ENCODE measurements around the gene STAMBP.
"Not testable (repeated sequence)": the region's sequence is repeated elsewhere in the genome, so short reads cannot be mapped to it uniquely, and the experiment has no call there.

Gene STAMBP

DNA sequence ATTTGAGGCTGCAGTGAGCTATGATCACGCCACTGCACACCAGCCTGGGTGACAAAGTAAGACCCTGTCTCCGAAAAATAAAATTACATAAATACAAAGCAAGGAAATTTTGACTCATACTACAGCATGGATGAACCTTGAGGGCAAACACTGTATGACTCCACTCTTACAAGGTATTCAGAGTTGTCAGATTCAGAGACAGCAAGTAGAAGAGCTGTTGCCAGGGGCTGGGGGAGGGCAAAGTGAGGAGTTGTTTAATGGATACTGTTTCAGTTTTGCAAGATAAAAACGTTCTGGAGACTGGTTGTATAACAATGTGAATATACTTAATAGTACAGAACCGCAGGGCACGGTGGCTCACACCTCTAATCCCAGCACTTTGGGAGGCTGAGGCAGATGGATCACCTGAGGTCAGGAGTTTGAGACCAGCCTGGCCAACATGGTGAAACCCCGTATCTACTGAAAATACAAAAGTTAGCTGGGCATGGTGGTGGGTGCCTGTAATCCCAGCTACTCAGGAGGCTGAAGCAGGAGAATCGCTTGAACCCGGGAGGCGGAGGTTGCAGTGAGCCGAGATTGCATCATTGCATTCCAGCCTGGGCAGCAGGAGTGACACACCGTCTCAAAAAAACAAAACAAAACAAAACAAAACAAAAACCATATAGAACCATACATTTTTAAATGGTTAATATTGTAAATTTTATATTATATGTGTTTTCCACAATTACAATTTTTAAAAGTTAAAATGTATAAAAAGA, 59.0 kb downstream of the STAMBP start:
- not testable (repeated sequence) for DNase-seq (ENCODE audit: low spot score)

DNA sequence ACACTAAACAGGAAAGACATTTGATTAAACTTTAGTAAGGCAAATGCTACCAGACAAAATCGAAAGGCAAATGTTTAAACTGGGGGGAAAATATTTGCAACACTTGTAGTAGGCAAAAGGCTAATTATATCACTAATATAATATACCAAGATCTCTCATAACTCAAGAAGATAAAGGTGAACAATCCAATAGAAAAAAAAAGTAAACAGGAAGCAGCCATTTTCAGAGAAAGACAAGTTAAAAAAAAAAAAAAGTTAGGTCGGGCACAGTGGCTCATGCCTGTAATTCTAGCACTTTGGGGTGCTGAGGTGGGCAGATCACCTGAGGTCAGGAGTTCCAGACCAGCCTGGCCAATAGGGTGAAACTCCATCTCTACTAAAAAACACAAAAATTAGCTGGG, 59.6 kb downstream of the STAMBP start:
- no peak for DNase-seq (ENCODE audit: low spot score)

DNA sequence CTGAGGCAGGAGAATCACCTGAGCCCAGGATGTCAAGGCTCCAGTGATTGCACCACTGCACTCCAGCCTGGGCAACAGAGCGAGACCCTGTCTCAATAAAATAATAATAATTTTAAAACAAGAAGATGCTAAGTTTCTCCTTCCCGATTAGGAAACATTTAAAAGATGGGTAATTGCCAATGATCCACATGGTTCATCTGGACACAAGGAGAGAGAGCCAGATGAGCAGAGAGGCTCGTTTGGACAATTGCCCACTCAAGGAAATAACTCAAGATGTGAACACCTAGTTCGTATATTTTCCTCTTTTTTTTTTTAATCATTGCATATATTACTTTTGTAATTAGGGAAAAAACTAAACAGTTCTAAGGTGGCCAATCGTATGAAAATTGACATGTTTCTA, 60.4 kb downstream of the STAMBP start:
- DNase-seq (ENCODE audit: low spot score): no peak

DNA sequence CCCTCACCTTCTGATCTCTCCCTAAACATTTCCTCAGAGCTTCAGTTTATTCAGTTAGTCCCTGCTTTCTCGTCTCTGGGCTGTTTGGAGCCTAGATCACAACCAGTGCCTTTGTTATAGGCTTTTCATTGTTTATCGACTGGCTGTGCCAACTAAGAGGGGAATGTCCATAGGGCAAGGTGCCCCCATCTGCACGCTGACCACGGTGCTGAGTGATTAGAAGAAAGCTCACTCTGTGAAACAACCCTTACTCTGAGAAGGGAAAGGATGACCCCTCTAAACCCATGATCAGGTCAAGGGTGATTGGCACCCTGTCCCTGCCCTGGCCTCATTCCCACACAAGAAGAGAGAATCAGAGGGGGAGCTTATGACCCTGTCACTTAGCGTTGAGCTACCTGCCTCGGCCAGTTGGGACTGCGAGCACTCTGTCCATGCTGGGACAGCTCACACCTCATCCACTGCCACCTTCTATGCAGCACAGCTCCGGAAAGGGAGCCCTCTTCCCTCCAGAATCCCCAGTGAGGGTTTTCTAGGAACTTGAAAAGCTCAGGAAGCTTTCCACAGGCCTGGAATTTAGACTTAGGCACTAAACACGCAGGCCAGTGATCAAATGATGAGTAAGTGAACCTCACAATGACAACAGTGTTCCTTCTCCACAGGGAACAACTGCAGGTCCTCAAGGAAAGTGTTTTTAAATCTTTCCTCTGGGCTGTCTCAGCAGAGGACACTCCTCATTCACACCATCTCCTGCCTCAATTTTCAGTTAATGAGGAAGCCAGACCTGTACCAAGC, 61.7 kb downstream of the STAMBP start:
- DNase-seq (ENCODE audit: low spot score): no peak

DNA sequence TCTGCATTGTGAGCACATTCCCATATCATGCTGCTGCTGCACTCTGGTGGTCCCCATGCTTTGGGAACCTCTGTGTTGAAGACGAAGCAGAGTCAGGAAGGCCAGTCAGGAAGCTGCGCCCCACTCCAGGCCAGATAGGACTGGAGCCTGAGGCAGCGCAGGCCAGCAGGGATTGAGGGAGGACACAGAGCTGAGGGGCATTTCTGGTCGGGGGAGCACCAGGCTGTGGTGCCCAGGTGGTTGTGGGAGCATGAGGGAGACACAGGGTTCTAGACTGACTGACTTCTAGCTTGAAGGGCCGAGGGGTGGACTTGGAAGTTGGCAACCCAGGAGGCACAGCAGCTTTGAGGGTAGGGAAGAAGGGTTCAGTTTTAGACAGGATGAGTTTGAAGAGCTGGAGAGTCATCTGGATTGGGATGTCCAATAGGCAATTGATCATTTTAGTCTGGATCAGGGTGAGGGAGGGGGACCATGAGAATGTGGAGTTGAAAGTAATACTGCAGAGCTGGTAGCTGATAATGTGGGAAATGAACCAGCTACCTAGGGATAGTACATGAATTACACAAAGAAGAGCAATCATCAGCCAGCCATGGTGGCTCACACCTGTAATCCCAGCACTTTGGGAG, 62.6 kb downstream of the STAMBP start:
- DNase-seq (ENCODE audit: low spot score): no peak

DNA sequence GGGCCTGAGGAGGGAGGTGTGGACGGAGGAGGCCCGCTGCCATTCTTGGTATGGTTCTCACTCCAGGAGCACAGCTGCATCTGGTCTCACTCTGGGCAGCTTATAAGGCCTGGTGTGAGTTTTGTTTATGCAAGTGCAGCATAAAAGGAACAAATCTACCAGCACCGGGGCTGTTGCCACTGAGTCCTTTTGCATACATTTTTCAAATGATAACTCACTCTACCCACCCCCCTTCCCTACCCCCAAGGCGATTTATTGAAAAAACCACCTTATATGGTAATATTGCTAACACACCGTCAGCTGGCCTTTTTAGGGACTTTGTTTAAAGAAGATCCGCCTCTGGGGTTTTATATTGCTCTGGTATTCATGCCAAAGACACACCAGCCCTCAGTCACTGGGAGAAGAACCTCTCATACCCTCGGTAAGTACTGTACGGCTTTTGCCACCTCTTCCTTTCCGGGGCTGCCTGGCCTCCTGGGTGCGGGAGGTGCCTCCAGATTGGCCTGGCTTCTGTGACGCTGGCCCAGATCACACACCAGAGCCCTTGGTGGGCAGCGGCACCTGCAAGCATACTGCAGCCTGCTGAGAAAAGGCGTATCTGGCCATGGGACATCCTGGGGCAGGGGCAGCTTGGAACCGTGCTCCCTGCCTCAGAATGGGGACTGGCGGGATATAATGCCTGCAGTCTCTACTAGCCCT, 64.0 kb downstream of the STAMBP start, which contains the start of gene ACTG2:
ACTG2 (plus strand) TSS at position 378 of the 699 bp plus-strand sequence. CDS start 8,304 bp downstream, outside the sequence.
- no peak for DNase-seq (ENCODE audit: low spot score)

DNA sequence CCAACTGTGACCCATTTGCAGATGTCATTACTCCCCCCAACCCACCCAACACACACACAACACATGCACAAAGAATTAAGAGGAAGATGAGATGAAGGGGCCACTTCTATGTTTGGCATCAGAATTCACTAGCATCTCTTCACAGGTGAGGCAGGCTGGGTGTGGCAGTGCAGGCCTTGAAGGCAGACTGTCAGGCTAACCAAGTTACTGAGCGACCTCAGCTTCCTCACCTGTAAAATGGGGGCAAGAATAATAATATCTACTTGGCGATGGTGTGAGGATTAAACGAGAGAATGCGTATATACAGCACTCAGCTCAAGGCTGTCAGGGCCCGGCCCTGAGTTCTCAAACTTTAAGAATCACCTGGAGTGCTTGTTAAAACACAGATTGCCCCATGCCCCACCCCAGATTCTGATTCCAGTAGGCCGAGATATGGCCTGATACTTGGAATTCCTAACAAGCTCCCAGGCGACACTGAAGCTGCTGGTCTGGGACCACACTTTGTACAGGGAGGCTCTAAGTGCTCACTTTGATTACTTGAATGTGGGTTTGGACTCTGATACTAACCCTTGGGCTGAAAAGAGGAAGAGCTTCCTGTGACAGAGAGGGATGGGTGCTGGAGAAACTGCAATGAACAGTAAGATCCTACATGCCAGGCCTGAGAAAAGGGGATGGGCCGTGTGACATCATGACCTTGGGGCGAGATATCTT, 65.2 kb downstream of the STAMBP start:
- DNase-seq (ENCODE audit: low spot score): no peak

DNA sequence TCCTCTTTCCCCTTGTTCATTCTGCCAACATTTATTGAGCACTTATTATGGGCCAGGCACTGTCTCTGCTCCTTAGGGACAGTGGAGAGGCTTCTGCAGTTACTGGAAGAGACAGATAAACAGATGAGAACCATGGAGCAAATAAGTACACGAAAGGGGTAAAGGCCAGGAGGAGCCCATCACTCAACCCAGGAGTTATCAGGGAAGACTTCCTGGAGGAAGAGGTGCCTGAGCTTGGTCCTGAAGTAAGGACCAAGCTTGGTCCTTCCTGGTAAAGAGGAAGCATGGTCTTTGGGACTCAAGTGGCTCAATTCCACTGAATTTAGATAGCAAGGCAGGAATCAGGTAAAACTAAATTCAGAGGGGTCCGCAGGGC, 65.7 kb downstream of the STAMBP start:
- no peak for DNase-seq (ENCODE audit: low spot score)

DNA sequence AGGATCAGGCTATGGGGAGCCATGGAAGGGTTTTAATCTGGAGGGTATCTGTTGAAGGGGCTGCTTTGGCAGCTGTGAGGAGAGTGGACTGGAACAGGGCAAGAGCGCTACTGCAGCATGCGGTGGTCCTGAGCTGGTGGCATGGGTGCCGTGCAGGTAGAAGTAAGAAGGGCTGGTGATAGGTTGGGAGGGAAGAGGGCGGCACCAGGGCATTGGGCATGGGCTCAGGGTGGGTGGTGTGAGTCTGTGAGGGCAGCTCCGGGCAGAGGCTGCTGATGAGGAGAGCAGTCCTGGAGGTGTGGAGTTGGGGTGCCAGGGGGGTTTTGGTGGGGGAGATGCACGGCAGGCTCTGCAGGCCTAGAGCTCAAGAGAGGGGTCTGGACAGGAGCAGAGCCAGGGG, 66.1 kb downstream of the STAMBP start:
- DNase-seq (ENCODE audit: low spot score): no peak

DNA sequence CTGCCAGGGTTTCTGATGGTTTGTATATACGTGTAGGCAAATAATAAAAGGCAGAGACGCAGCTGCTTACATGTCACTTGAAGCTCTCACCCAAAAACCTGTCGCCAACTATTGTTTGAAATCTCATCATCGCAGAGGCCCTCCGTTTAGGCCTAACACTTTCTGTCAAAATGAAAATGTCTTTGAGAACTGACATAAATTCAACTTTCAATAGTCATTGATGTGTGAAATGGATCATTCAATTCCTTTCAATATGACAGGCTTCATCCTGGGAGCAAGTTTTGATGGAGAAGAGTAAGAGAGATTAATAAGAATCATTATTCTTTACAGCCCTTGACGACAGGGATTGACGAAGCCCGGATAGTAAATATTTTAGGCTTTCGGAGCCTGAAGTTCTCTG, 66.7 kb downstream of the STAMBP start:
- DNase-seq (ENCODE audit: low spot score): no peak

DNA sequence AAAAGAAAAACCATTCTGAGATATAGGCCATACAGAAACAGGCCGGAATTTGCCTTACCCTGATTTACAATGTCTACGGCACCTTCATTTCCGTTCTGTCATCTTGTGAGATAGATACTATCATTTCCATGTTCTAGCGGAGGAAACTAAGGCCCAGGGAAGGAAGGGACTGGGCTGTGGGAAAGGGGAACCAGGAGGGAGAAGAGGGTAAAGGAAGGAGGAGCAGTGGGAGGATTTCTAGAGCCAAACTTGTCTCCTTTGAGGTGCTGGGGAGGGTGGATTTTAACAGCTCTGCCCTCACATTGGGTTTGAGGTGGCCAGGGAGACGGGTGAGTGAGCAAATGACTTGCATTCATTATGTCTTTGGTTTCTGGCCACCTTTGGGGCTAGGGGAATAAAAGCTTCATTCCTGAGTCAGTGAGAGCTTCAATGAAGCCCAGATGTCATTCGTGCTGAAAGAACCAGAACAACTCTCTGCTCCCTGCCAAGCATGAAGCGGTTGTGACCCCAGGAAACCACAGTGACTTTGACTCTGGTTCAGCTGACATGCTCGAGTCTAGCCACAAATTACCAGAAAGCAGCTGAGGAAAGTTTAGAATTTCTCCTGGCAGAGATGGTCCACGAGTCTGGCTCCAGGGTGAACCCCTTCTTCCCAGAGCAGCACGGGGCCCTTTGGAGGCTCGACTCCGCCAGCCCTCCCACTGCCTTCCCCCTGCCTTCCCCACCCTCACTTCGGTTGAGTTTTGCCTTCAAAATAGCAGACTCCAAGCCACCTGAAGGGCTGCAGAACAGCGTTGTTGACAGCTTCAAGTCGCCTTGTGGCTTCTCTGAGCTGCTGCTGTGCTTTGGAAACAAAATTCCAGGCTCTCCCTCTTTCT, 67.8 kb downstream of the STAMBP start:
- DNase-seq (ENCODE audit: low spot score): peak; percentile 22

DNA sequence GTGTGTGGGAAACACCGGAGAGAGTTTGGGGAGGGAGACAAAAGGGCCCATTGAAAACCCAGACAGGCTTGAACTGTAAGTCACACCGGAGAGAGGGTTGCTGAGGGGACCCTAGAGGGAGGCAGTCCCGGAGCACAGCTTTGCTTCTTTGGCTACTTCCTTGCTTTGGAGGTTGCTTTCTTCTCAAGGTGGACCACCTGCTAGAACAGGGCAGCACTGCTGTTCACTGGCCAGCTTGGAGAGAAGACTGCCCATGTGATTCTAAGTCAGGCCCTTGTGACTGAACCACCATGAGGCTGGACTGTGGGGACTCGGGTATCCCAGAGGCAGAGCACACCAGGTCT, 68.5 kb downstream of the STAMBP start:
- no peak for DNase-seq (ENCODE audit: low spot score)

DNA sequence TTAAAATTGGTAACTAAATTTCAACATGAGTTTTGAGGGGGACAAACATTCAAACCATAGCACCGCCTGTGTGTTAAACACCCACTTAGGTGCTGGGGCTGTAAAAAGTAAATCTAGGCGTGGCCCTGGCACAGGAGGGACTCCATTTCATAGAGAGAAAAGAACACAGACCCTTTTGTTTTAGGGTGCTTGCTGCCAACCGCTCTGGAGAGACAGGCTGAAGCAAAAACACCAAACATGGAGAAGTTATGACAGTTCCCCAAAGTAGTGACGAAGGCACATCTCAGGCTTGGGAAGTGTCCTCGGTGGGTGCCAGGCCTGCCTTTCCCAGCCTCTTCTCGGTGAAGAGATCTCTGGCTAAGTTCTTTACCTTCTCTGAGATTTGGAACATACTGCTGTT, 69.2 kb downstream of the STAMBP start:
- no peak for DNase-seq (ENCODE audit: low spot score)

DNA sequence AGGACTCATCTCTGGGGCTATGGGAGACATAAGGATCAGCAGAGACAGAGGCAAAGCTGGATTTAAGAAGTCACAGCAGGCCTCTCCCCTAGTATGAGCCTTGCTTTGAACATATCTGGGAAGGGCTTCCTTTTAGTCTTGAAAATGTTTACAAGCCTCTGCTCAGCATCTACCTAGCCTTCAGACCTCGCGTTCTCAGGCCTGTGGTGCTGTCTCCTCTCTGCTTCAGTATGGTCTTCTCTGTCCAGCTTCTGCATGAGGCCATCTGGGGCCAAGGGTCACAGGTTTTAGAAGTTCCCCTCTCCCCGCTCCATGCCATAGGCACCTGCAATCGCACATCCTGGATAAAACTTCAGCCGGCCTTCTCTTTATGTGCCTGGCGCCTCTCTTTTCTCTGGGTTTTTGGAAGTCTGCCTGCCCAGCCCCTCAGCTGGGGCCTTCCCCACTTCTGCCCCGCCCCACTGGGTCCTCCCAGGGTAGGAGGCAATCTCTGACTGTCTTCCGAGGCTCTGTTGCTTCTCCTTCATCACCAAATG, 71.1 kb downstream of the STAMBP start:
- no peak for DNase-seq (ENCODE audit: low spot score)

DNA sequence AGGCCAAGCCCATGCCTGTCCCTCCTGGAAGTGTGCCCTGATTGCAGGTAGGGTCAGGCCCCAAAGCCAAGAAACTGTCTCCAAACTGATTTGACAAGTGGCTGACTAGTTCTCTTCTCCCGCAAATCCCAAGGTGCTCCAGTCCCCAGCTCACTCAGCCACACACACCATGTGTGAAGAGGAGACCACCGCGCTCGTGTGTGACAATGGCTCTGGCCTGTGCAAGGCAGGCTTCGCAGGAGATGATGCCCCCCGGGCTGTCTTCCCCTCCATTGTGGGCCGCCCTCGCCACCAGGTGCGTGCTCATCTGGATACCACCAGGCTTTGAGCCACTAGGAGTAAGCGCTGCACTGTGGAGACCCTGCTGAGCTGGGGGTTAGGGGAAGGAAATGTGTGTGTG, 72.4 kb downstream of the STAMBP start:
- DNase-seq (ENCODE audit: low spot score): no peak

DNA sequence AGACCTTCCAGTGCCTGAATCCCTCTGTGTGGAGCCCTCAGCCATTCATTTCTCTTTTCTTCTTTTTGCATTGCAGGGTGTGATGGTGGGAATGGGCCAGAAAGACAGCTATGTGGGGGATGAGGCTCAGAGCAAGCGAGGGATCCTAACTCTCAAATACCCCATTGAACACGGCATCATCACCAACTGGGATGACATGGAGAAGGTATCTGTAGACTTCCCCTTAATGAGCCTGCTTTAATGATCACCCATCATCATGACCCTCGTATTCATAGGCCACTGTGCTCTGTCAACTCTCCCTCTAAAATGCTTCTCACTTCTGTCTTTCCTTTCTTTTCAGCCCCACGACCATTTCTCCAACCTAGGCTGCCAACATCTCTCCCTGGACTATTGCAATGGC, 73.5 kb downstream of the STAMBP start:
- DNase-seq (ENCODE audit: low spot score): no peak

DNA sequence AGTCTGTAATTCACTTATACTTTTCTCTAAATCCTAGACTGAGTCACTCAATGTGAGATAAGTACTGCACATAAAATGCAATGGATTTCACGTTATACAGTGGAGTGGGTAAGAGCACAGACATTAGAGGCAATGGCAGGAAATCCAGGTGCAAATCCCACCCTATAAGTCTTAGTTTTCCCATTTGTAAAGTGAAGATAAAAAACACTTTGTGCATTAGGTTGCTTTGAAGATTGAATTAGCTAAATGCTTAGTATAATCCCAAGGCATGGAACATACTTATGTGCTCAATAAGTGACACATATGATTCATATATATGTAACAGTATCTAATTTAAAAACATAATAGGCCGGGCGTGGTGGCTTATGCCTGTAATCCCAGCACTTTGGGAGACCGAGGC, 74.6 kb downstream of the STAMBP start:
- no peak for DNase-seq (ENCODE audit: low spot score)

DNA sequence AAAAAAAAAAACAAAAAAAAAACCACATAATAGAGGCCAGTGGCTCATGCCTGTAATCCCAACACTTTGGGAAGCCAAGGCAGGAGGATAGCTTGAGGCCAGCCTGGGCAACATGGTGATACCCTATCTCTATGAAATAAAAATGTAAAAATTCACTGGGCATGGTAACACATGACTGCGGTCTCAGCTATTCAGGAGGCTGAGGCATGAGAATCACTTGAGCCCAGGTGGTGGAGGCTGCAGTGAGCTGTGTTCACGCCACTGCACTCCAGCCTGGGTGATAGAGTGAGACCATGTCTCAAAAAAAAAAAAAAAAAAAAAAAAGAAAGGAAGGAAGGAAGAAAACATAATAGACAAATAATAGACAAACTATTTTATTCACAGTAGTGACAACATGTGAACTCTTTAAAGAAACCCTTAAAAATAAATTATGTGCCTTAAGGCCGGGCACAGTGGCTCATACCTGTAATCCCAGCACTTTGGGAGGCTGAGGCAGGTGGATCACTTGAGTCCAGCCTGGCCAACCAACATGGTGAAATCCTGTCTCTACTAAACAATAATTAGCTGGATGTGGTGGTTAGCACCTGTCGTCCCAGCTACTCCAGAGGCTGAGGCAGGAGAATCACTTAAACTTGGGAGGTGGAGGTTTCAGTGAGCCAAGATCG, 75.3 kb downstream of the STAMBP start:
- not testable (repeated sequence) for DNase-seq (ENCODE audit: low spot score)

DNA sequence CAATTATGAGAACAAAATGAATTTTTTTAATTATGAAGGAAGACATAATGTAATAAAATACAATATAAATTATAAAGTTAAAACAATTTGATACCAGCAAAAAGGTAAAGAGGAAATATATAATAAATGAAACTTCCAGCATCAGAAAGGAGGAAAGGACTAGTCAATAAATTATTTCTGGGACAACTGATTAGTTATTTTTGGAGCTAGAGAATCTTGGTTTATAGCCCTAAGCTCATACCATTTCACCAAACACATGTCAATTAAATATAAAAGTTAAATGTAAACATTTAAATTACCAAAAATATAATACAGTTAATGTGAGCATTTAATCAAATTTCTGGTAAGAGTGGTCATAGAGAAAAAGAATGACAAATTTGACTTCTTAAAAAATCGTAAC, 76.2 kb downstream of the STAMBP start:
- no peak for DNase-seq (ENCODE audit: low spot score)
